Kidney epithelial cell (primary cell): Measurements from ENCODE around the gene PATJ. TPM values are rescaled to one million over a fixed set of nuclear protein-coding genes. Genes with fewer than 3 reads are reported as not detected.

Experiments
- DNase-seq: peaks from one replicate; pipeline ENCODE4 v3.0.0-alpha.2; 2010; ENCODE audit warnings: low read depth
- H3K27me3 ChIP-seq: 2 replicates; pipeline ENCODE4 v1.6.0; 2011; ENCODE audit warnings: low read length; ENCODE audit not compliant: control insufficient read depth, insufficient read depth
- H3K36me3 ChIP-seq: 2 replicates; pipeline ENCODE4 v1.5.1; 2011; ENCODE audit warnings: low read length; ENCODE audit not compliant: control insufficient read depth, insufficient read depth
- H3K4me3 ChIP-seq: 2 replicates; pipeline ENCODE4 v1.5.1; 2011; ENCODE audit warnings: low read depth, mild to moderate bottlenecking, control low read depth, low read length
- total RNA-seq: library from RNA; depleted of rRNA; stranded (reverse); fragments of >200 nt; gene quantifications from 2 replicates; pipeline ENCODE4 v1.2.3, GENCODE V29; 2015
- TF ChIP-seq, protein P1 (sequence below): IDR thresholded peaks from 2 replicates; pipeline ENCODE4 v1.5.1; 2011; ENCODE audit warnings: mild to moderate bottlenecking, moderate library complexity, low read length, control low read depth, inconsistent platforms; ENCODE audit not compliant: insufficient read depth, poor library complexity, severe bottlenecking

The PATJ gene
- total RNA-seq, 1 donor from 2014 or later, result 27.1 TPM

DNA sequence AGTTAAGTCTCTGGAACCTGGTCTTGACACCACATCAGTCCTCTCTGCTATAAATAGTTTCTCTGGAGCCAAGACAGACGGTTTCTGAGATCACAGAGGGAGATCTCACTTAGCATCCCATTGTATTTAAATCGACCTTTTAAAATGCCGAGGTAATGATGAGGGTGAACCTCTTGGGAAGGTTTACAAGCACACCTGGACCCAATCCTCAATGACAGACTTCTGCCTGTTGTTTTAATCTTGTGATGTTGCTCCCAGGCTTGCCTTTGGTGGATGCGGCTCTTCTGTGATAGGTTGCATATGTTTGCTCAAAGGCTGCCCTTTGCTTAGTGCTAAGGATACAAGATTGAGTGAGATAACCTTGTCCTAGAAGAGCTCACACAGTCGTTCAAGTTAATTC lies 347.7 kb downstream of the PATJ start:
- Histone ChIP-seq H3K36me3 (no peaks in the 10 kb centered on the region), H3K4me3 (no peak overlapping the region), H3K27me3 (no peaks in the 10 kb centered on the region)
- TF ChIP-seq, protein P1, sequence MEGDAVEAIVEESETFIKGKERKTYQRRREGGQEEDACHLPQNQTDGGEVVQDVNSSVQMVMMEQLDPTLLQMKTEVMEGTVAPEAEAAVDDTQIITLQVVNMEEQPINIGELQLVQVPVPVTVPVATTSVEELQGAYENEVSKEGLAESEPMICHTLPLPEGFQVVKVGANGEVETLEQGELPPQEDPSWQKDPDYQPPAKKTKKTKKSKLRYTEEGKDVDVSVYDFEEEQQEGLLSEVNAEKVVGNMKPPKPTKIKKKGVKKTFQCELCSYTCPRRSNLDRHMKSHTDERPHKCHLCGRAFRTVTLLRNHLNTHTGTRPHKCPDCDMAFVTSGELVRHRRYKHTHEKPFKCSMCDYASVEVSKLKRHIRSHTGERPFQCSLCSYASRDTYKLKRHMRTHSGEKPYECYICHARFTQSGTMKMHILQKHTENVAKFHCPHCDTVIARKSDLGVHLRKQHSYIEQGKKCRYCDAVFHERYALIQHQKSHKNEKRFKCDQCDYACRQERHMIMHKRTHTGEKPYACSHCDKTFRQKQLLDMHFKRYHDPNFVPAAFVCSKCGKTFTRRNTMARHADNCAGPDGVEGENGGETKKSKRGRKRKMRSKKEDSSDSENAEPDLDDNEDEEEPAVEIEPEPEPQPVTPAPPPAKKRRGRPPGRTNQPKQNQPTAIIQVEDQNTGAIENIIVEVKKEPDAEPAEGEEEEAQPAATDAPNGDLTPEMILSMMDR, result no peak
- no peak for DNase-seq

DNA sequence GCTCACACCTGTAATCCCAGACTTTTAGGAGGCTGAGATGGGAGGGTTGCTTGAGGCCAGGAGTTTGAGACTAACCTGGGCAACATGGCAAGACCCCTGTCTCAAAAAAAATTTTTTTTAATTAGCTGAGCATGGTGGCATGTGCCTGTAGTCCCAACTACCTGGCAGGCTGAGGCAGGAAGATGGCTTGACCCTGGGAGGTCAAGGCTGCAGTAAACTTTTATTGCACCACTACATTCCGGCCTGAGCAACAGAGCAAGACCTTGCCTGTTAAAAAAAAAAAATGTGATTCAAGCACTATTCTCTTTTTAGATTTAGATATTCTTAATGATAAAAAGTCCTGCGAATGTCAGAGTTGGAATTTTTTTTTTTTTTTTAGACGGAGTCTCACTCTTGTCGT lies 349.8 kb downstream of the PATJ start:
- peak; percentile 2 for DNase-seq
- H3K36me3 ChIP-seq, result no peaks in the 10 kb centered on the region
- no peak overlapping the region for H3K4me3 ChIP-seq
- TF ChIP-seq, protein P1, result no peak
- no peaks in the 10 kb centered on the region for H3K27me3 ChIP-seq

DNA sequence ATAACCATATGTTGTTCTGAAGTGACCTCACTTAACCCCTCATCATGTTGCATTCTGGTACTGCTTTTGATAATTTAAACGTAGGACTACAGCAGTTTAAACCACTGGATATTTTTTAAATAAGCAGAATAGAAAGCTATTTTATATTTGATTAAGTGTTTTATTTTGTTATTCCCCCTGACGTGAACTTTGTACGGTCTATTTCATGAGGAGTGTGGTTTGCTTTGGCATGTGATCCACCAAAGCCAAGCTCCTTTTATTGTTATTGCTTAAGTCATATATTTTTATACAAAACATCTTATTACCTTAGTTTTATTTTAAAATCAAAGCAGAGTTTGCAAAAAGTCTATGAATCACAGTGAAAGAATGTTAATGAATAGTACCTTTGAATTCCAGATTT lies 351.0 kb downstream of the PATJ start:
- Histone ChIP-seq H3K27me3 (no peaks in the 10 kb centered on the region), H3K4me3 (no peak overlapping the region), H3K36me3 (no peaks in the 10 kb centered on the region)
- TF ChIP-seq, protein P1, result no peak
- no peak for DNase-seq

DNA sequence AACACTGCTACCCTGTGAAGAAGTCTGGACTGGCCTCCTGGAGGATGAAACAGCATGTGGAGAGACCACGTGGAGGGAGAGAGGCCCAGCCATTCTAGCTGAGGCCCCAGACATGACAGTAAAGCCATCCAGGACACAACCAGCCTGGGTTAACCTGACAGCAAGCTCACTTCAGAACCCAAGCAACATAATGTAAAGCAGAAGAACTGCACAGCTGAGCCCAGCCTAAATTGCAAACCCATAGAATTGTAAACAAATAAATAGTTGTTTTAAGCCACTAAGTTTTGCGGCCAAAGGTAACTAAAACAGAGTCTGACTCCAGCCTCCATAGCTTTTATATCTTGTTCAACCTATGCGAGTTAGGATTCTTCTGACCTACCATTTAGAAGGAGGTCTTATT lies 355.2 kb downstream of the PATJ start:
- Histone ChIP-seq H3K27me3 (no peaks in the 10 kb centered on the region), H3K36me3 (no peaks in the 10 kb centered on the region), H3K4me3 (no peak overlapping the region)
- TF ChIP-seq, protein P1, result no peak
- DNase-seq, result no peak

DNA sequence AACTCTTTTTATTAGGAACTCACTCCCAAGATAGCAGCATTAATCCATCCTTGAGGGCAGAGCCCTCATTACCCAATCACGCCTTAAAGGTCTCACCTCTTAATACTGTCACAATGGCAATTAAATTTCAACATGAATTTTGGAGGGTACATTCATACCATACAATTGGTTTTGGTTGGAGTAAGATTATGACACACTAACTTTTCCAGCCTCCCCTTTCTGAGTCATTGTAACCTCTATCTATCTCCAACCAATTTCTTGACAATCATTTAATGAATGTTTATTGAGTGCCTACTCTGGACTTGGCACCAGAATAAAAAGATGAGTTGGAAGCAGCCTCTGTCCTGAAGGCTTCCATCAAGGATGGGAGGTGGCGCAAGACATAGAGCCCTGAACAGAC lies 358.2 kb downstream of the PATJ start:
- no peaks in the 10 kb centered on the region for H3K27me3 ChIP-seq
- H3K4me3 ChIP-seq, result no peak overlapping the region
- TF ChIP-seq, protein P1, result no peak
- no peak for DNase-seq
- no peaks in the 10 kb centered on the region for H3K36me3 ChIP-seq

DNA sequence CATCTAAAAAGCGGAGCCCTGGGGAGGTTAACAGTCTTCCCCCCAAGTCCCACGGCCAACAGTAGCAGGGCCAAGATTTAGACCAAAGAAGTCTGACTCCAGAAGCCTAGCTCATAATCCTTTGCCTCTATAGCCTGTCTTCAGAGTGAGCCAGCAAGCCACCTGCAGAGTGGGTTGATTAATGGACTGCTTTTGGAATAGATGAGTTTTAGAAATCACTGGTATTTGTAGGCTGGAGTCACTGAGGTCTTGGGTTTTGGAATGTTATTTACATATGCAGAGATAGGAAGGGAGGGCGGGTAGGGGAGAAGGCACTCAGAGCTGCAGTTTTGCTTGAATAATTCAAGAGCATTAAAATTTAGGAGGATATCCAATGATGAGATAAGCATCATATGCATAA lies 361.6 kb downstream of the PATJ start:
- Histone ChIP-seq H3K36me3 (no peaks in the 10 kb centered on the region), H3K4me3 (no peak overlapping the region), H3K27me3 (no peaks in the 10 kb centered on the region)
- DNase-seq, result no peak
- TF ChIP-seq, protein P1, result no peak
